ENCODE results near the gene NOD1. TPM values are rescaled to one million over a fixed set of nuclear protein-coding genes. Genes with fewer than 3 reads are reported as not detected.
A peak's percentile ranks its signal among the peaks of the same experiment; 100 is the strongest.

Gene NOD1
- total and polyA plus RNA-seq, 2 of the 13 experiments (the other 11 are each of a cell fraction or from before 2014, with no cell fraction given): 1.7 to 2.9 TPM

GRCh38 chr7:30526163-30526562 lies 47.6 kb upstream of the NOD1 start:
- H3K9ac ChIP-seq (ENCODE audit: insufficient read depth, low read depth, low read length): no peak overlapping the region
- H3K9me3 ChIP-seq (ENCODE audit: low read length): no peaks in the 10 kb centered on the region
- in situ Hi-C loops (cut with HindIII; ENCODE audit: extremely low pct_ligation_motif_present, low pct_unique_long_range_greater_than_20kb): no loop called here
- no peak for DNase-seq (ENCODE audit: low spot score)
- CTCF ChIA-PET (ENCODE audit: low intra/inter-chr PET ratio, low total read pairs): no interaction called here
- no peaks in the 10 kb centered on the region for H3K36me3 ChIP-seq (replicated peaks in 1 of 2; ENCODE audit: control insufficient read depth in 1 of 2, insufficient read depth in 2 of 2, low read length in 2 of 2)
- FAIRE-seq: no peak
- H2AFZ ChIP-seq (ENCODE audit: low read length): no peak overlapping the region
- ATAC-seq: no peak
- H4K20me1 ChIP-seq (ENCODE audit: insufficient read depth, low read length): no peaks in the 10 kb centered on the region
- H3K27ac ChIP-seq (ENCODE audit: extremely low read length, insufficient read depth, low read length): no peak overlapping the region
- 85% methylated on average over 3 of the region's 4 CpGs for WGBS (ENCODE audit: low lambda C conversion rate)
- peaks cover 40% of the 10 kb centered on the region for H3K4me1 ChIP-seq (ENCODE audit: insufficient read depth, low read length)
- H3K27me3 ChIP-seq (ENCODE audit: control insufficient read depth in 1 of 2, insufficient read depth in 2 of 2, low read length in 2 of 2): no peaks in the 10 kb centered on the region
- no peaks in the 10 kb centered on the region for H3K79me2 ChIP-seq (ENCODE audit: insufficient read depth, low read length)
- H3K4me2 ChIP-seq (ENCODE audit: low read depth, low read length): no peak overlapping the region
- intact Hi-C loops (cut with micrococcal nuclease; ENCODE audit: unreplicated experiment): no loop called here
- POLR2A ChIA-PET: no interaction called here
- no TSS peak for BruUV-seq (replicated peaks)
- no peak for TF ChIP-seq RFXAP (CRISPR knock-in tag; IDR thresholded peaks at IDR 0.05; ENCODE audit: borderline replicate concordance)
- no peak for TF ChIP-seq CBX2 (IDR thresholded peaks at IDR 0.05; ENCODE audit: low read depth, low read length)
- no peak for TF ChIP-seq CBX2 (CRISPR knock-in tag; IDR thresholded peaks at IDR 0.05; ENCODE audit: low read depth)
- TF ChIP-seq ZNF350 (CRISPR knock-in tag; IDR thresholded peaks at IDR 0.05; ENCODE audit: borderline replicate concordance, low read depth): no peak
- TF ChIP-seq ZNF362 (CRISPR knock-in tag; IDR thresholded peaks at IDR 0.05; ENCODE audit: borderline replicate concordance): no peak
- TF ChIP-seq ZNF652 (CRISPR knock-in tag; IDR thresholded peaks at IDR 0.05; ENCODE audit: borderline replicate concordance, low read depth): no peak
- TF ChIP-seq ESRRA (CRISPR knock-in tag; IDR thresholded peaks at IDR 0.05; ENCODE audit: low read depth): no peak
- H3K4me3 ChIP-seq (replicated peaks in 1 of 3; ENCODE audit: insufficient read depth in 1 of 3, low read depth in 2 of 3, low read length in 3 of 3): no peak overlapping the region

- CTCF ChIA-PET (ENCODE audit: low intra/inter-chr PET ratio, low total read pairs): no interaction called here
- Histone ChIP-seq H3K4me1 (ENCODE audit: insufficient read depth, low read length) (peaks cover 48% of the 10 kb centered on the region), H3K36me3 (replicated peaks in 1 of 2; ENCODE audit: control insufficient read depth in 1 of 2, insufficient read depth in 2 of 2, low read length in 2 of 2) (no peaks in the 10 kb centered on the region), H3K4me3 (replicated peaks in 1 of 3; ENCODE audit: insufficient read depth in 1 of 3, low read depth in 2 of 3, low read length in 3 of 3) (peak overlapping the region in 1 of 3 experiments; percentile 28; a peak in 1 of 6 replicates), H3K27me3 (ENCODE audit: control insufficient read depth in 1 of 2, insufficient read depth in 2 of 2, low read length in 2 of 2) (no peaks in the 10 kb centered on the region), H3K9ac (ENCODE audit: insufficient read depth, low read depth, low read length) (no peak overlapping the region), H3K9me3 (ENCODE audit: low read length) (no peaks in the 10 kb centered on the region), H3K79me2 (ENCODE audit: insufficient read depth, low read length) (no peaks in the 10 kb centered on the region), H3K27ac (ENCODE audit: extremely low read length, insufficient read depth, low read length) (no peak overlapping the region), H3K4me2 (ENCODE audit: low read depth, low read length) (peak overlapping the region; percentile 39; the same call in 1 of the 2 replicates), H4K20me1 (ENCODE audit: insufficient read depth, low read length) (no peaks in the 10 kb centered on the region), H2AFZ (ENCODE audit: low read length) (no peak overlapping the region)
- in situ Hi-C loops (cut with HindIII; ENCODE audit: extremely low pct_ligation_motif_present, low pct_unique_long_range_greater_than_20kb) (no loop called here), intact Hi-C loops (cut with micrococcal nuclease; ENCODE audit: unreplicated experiment) (no loop called here)
- WGBS (ENCODE audit: low lambda C conversion rate): 8% methylated on average over 5 of the region's 5 CpGs
- BruUV-seq (replicated peaks): no TSS peak
- POLR2A ChIA-PET: no interaction called here
- ATAC-seq (peak; percentile 76), FAIRE-seq (no peak), DNase-seq (ENCODE audit: low spot score) (peak; percentile 51)
- TF ChIP-seq GABPA (IDR thresholded peaks at IDR 0.05; ENCODE audit: low read depth, low read length) (no peak), GABPA (CRISPR knock-in tag; IDR thresholded peaks at IDR 0.05; ENCODE audit: low read depth) (no peak), SOX6 (IDR thresholded peaks at IDR 0.05) (no peak), SOX6 (CRISPR knock-in tag; IDR thresholded peaks at IDR 0.05) (peak; percentile 16; the same call in 1 of the 2 replicates), CEBPB (IDR thresholded peaks at IDR 0.05; ENCODE audit: borderline replicate concordance, low read depth, low read length) (peak; percentile 24; the same call in 1 of the 2 replicates), FOSL2 (CRISPR knock-in tag; IDR thresholded peaks at IDR 0.05) (peak; percentile 84), ZNF687 (CRISPR knock-in tag; IDR thresholded peaks at IDR 0.05) (peak; percentile 26; the same call in 1 of the 2 replicates), DMAP1 (CRISPR knock-in tag; IDR thresholded peaks at IDR 0.05) (no peak)
These were observed 46.8 kb upstream of the NOD1 start for GRCh38 chr7:30525429-30525828.

All from HepG2 (cell line).